ENCODE measurements around the gene MAL.

MAL gene

GRCh38 chr2:95016616-95017015 is 8.9 kb upstream of the MAL start:
- DNase-seq (ENCODE audit: low read depth): no peak

DNA sequence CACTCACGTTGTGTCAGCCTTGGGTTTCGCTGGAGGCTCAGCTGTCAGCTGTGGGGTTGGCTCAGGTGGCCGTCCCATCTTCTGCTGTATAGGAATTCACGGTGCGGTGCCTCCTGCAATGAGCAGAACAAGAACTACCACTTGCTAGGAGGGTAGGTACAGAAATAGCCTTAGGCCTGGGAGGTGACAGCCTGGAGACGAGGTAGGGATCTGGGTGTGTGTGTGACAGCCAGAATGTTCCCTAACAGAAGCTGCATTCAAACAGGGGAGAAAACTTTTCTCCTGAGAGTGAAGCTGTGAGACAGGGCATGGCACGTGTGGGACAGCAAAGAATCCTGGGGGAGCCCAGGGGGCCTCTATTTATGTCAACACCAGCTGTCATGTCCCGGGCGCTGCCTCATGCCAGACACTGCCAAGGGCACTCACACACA is 8.4 kb upstream of the MAL start:
- no peak for DNase-seq (ENCODE audit: low read depth)

GRCh38 chr2:95017836-95018235 is 7.7 kb upstream of the MAL start:
- no peak for DNase-seq (ENCODE audit: low read depth)

DNA sequence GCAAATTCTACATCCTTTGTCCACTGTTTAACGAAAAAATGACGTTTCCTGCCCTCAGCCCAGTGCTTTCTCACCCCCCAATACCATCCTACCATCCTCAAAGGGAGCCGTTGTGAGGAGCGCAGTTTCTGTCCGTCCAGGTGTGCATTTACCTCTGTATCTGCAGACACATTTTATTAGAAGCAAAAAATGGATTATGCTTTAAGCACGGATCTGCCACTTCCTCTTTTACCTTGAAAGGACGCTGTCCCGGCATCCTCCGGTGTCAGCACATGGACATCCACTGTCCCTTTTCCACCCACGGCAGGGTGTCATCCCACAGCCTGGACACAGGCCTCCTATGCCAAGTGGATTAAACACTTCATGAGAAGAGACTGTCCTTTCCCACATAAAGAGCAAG is 7.2 kb upstream of the MAL start:
- DNase-seq (ENCODE audit: low read depth): no peak

DNA sequence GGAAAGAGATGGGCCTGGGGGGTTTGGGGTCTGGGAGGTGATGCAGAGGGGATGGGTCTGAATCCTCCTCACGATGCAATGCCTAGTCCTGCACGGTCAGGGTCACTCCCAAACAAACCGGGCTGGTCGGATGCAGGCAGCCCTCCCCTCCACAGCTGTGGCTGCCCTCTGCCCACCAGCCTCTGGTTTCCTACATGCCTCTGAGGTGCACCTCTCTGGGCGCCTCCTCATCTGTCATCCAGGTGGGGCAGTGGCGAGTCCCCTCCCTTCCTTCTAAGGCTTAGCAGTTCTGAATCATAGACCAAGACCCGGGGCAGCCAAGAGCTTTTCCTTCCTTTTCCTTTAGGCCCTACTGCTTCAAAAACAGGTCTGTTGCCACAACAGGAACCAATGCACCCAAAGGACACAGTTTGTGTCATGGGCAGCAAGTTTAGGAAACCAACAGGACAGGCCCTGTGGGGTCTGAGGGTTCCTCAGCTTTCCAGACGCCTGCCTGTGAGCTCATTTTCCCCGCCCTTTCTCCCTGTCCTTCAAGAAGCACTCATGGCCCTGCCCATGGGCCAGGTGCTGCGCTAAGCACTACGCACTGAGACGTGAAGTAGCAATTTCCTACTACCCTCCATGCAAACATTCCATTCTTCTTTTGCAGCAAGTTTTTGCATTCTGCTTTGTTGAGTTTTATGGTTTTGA is 6.5 kb upstream of the MAL start:
- DNase-seq (ENCODE audit: low read depth): no peak

DNA sequence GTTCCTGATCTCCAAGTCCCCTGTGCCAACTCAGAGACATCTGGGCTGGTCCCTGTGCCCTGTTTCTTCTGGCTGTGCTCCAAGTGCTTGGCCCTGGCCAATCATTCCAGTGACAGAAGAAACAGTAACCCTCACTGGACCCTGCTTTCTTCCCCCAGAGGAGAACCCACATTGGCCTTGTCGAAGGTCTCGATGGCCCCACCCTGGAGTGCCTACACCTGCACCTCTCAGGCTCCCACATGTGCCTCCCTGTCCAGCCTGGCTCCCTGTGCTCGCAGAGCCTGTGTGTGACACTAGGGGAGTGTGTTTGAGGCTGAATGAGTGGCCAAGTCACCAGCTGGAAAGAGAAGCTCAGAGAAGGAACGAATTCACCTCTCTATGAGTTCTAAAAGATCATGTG is 5.9 kb upstream of the MAL start:
- DNase-seq (ENCODE audit: low read depth): no peak

DNA sequence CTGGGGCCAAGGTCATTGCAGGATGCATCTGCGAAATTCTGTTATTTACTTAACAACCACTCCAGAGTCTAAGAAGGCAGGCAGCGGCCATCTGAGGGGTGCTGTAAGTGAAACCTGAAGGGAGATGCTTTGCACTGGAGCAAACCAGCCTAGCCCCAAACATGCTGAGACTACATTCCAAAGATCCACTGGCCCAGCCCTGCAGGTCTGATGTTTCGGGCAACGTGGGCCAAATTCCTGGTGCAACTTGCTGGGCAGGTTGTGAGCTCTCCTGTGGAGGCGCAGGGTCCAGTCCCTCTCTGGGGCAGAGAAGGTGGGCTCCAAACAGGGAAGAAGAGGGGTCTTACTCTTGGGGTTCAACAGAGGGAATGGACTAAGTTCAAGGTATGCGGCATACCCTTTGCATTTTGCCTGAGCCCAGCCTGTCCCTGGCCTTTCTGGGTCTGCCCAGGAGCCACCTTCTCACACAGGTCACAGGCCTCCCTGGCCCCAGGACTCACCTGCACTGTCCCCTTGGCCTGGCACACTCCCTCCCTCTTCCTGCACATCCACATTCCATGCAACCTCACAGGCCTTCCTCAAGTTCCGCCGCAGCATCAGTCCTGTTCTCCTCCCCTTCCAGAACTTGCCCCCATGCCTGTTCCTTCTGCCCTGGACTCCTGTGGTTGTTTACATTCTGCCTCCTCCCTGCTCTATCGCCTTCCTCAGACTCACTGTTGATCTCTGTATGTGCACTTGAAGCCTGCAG is 5.1 kb upstream of the MAL start:
- no peak for DNase-seq (ENCODE audit: low read depth)

- DNase-seq (ENCODE audit: low read depth): no peak
Measured at GRCh38 chr2:95021023-95021416, 4.5 kb upstream of the MAL start.

- DNase-seq (ENCODE audit: low read depth): no peak
Measured at GRCh38 chr2:95021847-95022246, 3.7 kb upstream of the MAL start.

- peak; percentile 75 for DNase-seq (ENCODE audit: low read depth)
Measured at GRCh38 chr2:95022309-95023221, 2.9 kb upstream of the MAL start.

- no peak for DNase-seq (ENCODE audit: low read depth)
Measured at GRCh38 chr2:95023222-95023597, 2.3 kb upstream of the MAL start.

GRCh38 chr2:95024371-95024770 is 1.1 kb upstream of the MAL start:
- no peak for DNase-seq (ENCODE audit: low read depth)

GRCh38 chr2:95024960-95025405 is 525 bp upstream of the MAL start:
- DNase-seq (ENCODE audit: low read depth): no peak

DNA sequence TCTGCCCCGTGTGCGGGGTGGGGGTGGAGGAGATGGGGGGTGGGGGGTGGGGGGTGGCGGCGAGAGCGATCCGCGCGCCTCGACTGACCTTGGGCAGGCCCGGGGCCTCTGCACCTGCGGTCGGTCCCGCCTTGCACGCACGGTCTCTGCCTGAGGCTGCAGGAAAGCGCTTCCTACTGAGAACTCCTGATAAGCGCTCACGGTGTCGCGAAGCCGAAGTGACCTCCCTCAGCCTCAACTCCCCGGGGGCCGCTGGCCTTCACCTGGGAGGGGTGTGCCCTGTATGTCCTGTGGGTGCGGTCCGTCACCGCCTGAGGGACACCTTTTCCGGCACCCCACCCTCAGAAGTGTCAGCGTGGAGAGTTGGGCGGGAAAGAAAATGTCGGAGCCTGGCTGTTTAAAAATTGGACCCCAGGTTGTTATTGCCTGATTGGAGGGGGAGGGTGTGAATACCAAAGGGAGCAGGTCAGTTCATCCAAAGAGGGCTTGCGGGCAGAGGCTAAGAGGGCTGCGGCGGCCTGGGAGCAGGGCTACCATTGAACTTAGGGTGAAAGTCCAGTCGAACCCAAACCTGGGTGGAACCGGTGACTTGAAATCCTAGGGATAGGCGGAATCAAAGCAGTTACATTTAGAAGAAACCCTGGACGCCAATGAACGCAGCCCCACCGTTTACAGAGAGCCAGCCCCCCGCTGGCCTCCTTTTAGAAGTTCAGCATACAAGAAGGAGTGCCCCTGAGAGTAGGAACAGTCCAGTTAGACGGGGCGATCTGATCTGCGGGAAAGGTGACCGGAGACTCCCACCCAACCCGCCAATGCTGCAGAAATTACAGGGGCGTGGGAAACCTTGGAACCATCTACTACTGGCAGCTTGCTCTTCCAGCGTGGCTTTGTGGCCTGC is 1.2 kb downstream of the MAL start:
- DNase-seq (ENCODE audit: low read depth): no peak

- no peak for DNase-seq (ENCODE audit: low read depth)
Measured at GRCh38 chr2:95027369-95027720, 1.8 kb downstream of the MAL start.

DNA sequence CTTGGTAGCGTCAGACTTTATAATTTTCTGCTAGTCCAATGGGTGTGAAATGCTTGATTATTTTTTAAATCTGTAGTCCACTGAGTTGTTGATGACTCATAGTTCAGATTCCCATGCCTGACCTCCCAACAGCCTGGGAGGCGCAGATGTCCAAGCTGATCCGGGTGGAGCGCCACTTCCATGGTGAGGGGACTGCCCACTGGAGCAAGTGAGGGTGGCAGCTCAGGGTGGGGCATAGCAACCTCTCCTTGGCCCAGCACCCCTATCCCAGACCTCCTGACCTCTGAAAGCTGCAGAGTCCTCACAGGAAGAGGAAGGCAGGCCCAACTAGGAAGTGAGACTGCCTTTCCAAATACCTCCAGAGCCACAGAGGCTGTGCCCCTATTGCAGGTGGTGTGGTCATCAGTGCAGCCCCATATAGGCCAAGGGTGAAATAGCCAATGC is 4.4 kb downstream of the MAL start:
- no peak for DNase-seq (ENCODE audit: low read depth)

DNA sequence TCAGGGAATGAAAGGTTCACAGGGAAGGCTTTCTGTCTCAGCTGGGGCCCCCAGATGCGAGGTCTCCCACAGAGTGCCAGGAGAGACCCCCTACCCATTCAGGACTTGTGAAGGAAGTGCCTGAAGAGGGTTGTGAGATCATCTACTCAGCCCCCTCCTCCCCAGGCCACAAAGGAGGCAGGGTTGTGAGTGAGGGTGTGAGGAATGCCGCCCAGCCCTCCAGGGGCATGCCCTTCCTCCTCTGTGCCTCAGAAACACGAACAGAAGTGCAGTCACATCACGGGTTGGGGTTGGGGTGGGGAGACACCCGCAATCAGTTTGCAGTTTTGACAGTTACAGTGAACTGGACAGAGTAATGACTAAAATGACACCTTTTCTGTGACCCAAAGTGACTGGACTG is 5.0 kb downstream of the MAL start:
- no peak for DNase-seq (ENCODE audit: low read depth)

DNA sequence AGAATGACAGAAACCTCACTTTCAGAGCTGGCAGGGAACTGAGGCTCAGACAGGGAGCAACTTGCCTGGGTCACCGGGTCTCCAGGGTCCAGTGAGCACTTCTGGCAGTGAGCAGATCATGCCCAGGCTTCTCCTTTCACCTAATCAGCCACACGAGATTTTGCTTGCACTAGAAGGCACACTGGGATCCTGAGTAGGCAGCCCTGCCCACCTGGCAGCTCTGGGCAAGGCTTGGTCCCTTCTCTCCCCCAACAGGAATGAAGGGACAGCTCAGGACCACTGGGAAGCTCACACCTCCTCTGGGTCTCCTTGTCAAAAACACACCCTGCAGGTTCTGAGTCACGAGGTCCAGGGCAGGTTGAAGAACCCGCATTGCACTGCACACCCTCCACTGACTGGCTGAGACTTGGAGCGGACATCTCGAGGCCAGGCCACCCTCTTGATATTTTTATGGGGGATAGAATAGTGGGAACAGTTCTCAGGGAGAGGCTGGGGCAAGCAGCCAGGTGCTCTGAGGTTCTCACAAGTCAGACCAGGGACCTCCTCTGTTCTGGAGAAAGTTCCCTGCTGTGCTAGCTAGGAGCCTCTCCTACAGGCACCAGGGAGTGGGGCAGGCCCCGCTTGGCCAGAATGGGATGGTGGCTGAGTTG is 5.7 kb downstream of the MAL start:
- DNase-seq (ENCODE audit: low read depth): no peak

- DNase-seq (ENCODE audit: low read depth): no peak
Measured at GRCh38 chr2:95031726-95032116, 6.2 kb downstream of the MAL start.

DNA sequence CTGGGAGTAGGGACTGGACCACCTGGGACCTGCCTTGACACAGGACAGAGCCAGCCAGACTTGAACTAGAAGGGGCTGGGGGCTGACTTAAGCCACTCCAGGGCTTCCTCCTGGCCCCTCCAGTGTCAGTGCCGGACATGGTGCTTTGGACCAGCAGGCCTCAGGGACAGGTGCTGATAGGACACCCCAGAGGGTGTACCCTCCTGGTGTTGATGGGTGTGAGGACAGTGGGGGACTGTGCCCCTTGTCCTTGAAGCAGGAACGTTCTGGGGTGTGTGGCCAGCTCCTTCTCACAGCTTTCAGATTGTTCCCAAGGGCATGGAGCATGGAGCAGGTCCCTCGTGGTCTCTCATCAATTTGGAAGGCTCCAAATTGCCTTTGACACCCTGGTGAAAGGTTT is 6.8 kb downstream of the MAL start:
- DNase-seq (ENCODE audit: low read depth): no peak

Data from stimulated activated CD8-positive, alpha-beta memory T cell treated with anti-CD3 and anti-CD28 coated beads, Interleukin-12 subunit alpha, Interleukin-12 subunit beta, amount 100 ng/mL, for 1 hour (primary cell).